Pancreas (tissue), 10 donors: ENCODE data around the gene MEI4. TPM values are rescaled to one million over a fixed set of nuclear protein-coding genes. Genes with fewer than 3 reads are reported as not detected.

Experiments used
- ATAC-seq, 4 donors: fragments of 200-7000 bp; cut with Tn5 transposase; one replicate each; pipeline versions ENCODE4 v1.8.0 to v1.9.1; 2020; ENCODE audit warnings: mild to moderate bottlenecking in 4 of 4, moderate library complexity in 4 of 4
- DNase-seq, 6 donors: peaks; one replicate each; pipeline ENCODE4 v3.0.0-alpha.2; 2020
- FAIRE-seq: peaks from 2 replicates; lab custom pipeline; 2012; peaks lifted over from hg19 to GRCh38; lab: Jason Lieb, UNC
- H3K27ac ChIP-seq, 4 donors: fragments of 200-600 bp; sonication (generic); 1 replicate in 3 of 4; 2 replicates in 1 of 4; pipeline versions ENCODE4 v1.5.0 to v1.8.0; 2020
- H3K27me3 ChIP-seq, 4 donors: fragments of 200-600 bp; one replicate each; pipeline ENCODE4 v1.8.0; 2021
- H3K36me3 ChIP-seq, 3 donors: fragments of 200-600 bp; sonication (generic) in 1 of 3; one replicate each; pipeline versions ENCODE4 v1.5.0 to v1.8.0; 2020 to 2021
- H3K4me1 ChIP-seq, 3 donors: fragments of 200-600 bp; one replicate each; pipeline ENCODE4 v1.8.0; 2021
- H3K4me3 ChIP-seq, 4 donors: fragments of 200-600 bp; sonication (generic) in 2 of 4; one replicate each; pipeline versions ENCODE4 v1.5.0 to v1.8.0; 2020 to 2021
- H3K9me3 ChIP-seq, 4 donors: fragments of 200-600 bp; one replicate each; pipeline ENCODE4 v1.8.0; 2021
- CTCF ChIP-seq, 4 donors: fragments of 200-600 bp; sonication (generic) in 3 of 4; IDR thresholded peaks; one replicate each; pipeline versions ENCODE4 v1.5.0 to v1.8.0; 2021; ENCODE audit warnings: antibody characterized with exemption in 4 of 4
- WGBS, 2 donors: extraction: QIAGEN DNeasy Blood & Tissue Kit; methylation state at CpG; one replicate each; pipeline ENCODE4 v1.1.7; 2013; 5-methylcytosine and 5-hydroxymethylcytosine counted together
- intact Hi-C, 3 donors: fragments of 100-400 bp; cut with DNase I; formaldehyde crosslinking; loops; one replicate each; pipeline versions ENCODE4 v1.11.1 to v1.14.2; 2022
- polyA plus RNA-seq, 2 donors: library from polyadenylated mRNA; stranded (reverse); fragments of 200-250 nt; gene quantifications; one replicate each; pipeline ENCODE4 v1.2.3, GENCODE V29; 2013
- total RNA-seq, 6 donors: library from RNA; stranded (reverse); fragmentation: NEBNext Ultra II Directional in 4 of 6; extraction: Animal tissue kit (Norgen Biotek cat#: 25700) in 4 of 6; gene quantifications; one replicate each; pipeline versions ENCODE4 v1.2.1 to v1.2.4, GENCODE V29; 2021 to 2023
- donor health status: healthy with polysubstance abuse.
- donor health status: DM: no; HTN: no; CAD: no; lungs with moderate emphysema.
- donor health status: DM: no; HTN: no; CAD: no.
- donor health status: control.
- donor health status: control.
- donor health status: Bipolar disorder and iron deficiency.
- donor health status: DM: yes; HTN: yes; CAD: no.
- donor health status: DM: no; HTN: no; CAD: no.
- donor health status: DM: no; HTN: no; CAD: no.
- donor health status: DM: yes; HTN: yes; CAD: no.

MEI4 gene
- total and polyA plus RNA-seq, 8 donors, result 0.30 to 1.9 (median 1.1) TPM

- no peak for ATAC-seq
Measured at GRCh38 chr6:77773157-77773822, 120.5 kb downstream of the MEI4 start.

GRCh38 chr6:77774457-77774856, 121.6 kb downstream of the MEI4 start:
- Histone ChIP-seq H3K9me3 (no peaks in the 10 kb centered on the region), H3K27ac (no peak overlapping the region), H3K4me1 (no peaks in the 10 kb centered on the region), H3K27me3 (no peaks in the 10 kb centered on the region), H3K4me3 (no peak overlapping the region), H3K36me3 (no peaks in the 10 kb centered on the region)
- intact Hi-C loops, result no loop called here
- no peak for DNase-seq
- FAIRE-seq, result no peak
- ATAC-seq, result no peak
- no peak for TF ChIP-seq CTCF (IDR thresholded peaks at IDR 0.05)
- 72 to 81% methylated on average over 1 of the region's 1 CpG for WGBS, 2 donors

More at GRCh38 chr6:77773157-77773822, 120.5 kb downstream of the MEI4 start:
- H3K9me3 ChIP-seq, result no peaks in the 10 kb centered on the region
- H3K36me3 ChIP-seq, result no peaks in the 10 kb centered on the region
- no peak for TF ChIP-seq CTCF (IDR thresholded peaks at IDR 0.05)
- H3K4me3 ChIP-seq, result no peak overlapping the region
- no peaks in the 10 kb centered on the region for H3K27me3 ChIP-seq
- H3K27ac ChIP-seq, result no peak overlapping the region
- no peaks in the 10 kb centered on the region for H3K4me1 ChIP-seq
- no peak for FAIRE-seq
- intact Hi-C loops, result no loop called here
- DNase-seq, result no peak

GRCh38 chr6:77776441-77776840, 123.6 kb downstream of the MEI4 start:
- FAIRE-seq (no peak), DNase-seq (no peak), ATAC-seq (no peak)
- Histone ChIP-seq H3K36me3 (no peaks in the 10 kb centered on the region), H3K27ac (no peak overlapping the region), H3K4me1 (no peaks in the 10 kb centered on the region), H3K27me3 (no peaks in the 10 kb centered on the region), H3K4me3 (no peak overlapping the region), H3K9me3 (no peaks in the 10 kb centered on the region)
- 60 to 61% methylated on average over 1 of the region's 1 CpG for WGBS, 2 donors
- intact Hi-C loops, result no loop called here
- no peak for TF ChIP-seq CTCF (IDR thresholded peaks at IDR 0.05)

- FAIRE-seq (no peak), DNase-seq (no peak), ATAC-seq (no peak)
- no peaks in the 10 kb centered on the region for H3K36me3 ChIP-seq
- H3K27ac ChIP-seq, result no peak overlapping the region
- H3K27me3 ChIP-seq, result no peaks in the 10 kb centered on the region
- 92 to 93% methylated on average over 4 of the region's 4 CpGs for WGBS, 2 donors
- no peaks in the 10 kb centered on the region for H3K9me3 ChIP-seq
- no peaks in the 10 kb centered on the region for H3K4me1 ChIP-seq
- no peak for TF ChIP-seq CTCF (IDR thresholded peaks at IDR 0.05)
- intact Hi-C loops, result no loop called here
- H3K4me3 ChIP-seq, result no peak overlapping the region
Measured at GRCh38 chr6:77778527-77778926, 125.7 kb downstream of the MEI4 start.

GRCh38 chr6:77786935-77787629, 134.2 kb downstream of the MEI4 start:
- WGBS, 2 donors, result 78 to 81% methylated on average over 4 of the region's 4 CpGs

More at GRCh38 chr6:77786935-77787629, 134.2 kb downstream of the MEI4 start:
- intact Hi-C loops, result no loop called here
- DNase-seq (no peak), ATAC-seq (no peak), FAIRE-seq (no peak)
- Histone ChIP-seq H3K27me3 (no peaks in the 10 kb centered on the region), H3K4me1 (no peaks in the 10 kb centered on the region), H3K4me3 (no peak overlapping the region), H3K9me3 (no peaks in the 10 kb centered on the region), H3K36me3 (no peaks in the 10 kb centered on the region), H3K27ac (no peak overlapping the region)
- no peak for TF ChIP-seq CTCF (IDR thresholded peaks at IDR 0.05)
